ENCODE measurements around the gene IL23R.

The IL23R gene

DNA sequence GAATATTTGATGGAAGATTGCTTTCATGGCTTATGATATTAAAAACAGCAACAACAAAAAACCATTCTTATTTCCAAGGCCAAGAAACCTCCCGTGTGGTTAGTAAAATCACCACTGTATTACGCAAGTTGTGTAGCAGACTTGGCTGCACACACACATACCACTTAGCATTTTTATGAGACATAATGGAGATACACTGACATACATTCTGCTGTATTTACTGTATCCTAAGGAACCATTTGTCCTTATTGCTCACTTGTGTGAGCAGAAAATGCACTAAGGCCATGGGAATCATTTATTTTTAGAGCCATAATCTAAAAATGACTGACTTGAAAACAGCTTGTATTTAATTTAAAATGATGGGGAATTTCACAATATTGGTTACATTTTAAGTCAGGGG lies 30.9 kb upstream of the IL23R start:
- no peak overlapping the region for H3K4me2 ChIP-seq (ENCODE audit: insufficient read depth, low read length)
- DNase-seq (no peak), ATAC-seq (ENCODE audit: insufficient read depth, low read depth) (no peak)
- no peak overlapping the region for H2AFZ ChIP-seq (ENCODE audit: low read depth, low read length)
- TF ChIP-seq EZH2 (IDR thresholded peaks at IDR 0.05; ENCODE audit: borderline replicate concordance, low read depth, low read length, severe bottlenecking) (no peak), CTCF (IDR thresholded peaks at IDR 0.05; ENCODE audit: borderline replicate concordance, extremely low read depth, low read length, poor library complexity, severe bottlenecking) (no peak)
- no peaks in the 10 kb centered on the region for H3K4me1 ChIP-seq (ENCODE audit: insufficient read depth, low read length)
- H3K27me3 ChIP-seq (ENCODE audit: insufficient read depth, low read length, poor library complexity), result no peaks in the 10 kb centered on the region
- H3K79me2 ChIP-seq (ENCODE audit: insufficient read depth, low read length), result no peaks in the 10 kb centered on the region
- no peak overlapping the region for H3K9ac ChIP-seq (ENCODE audit: low read depth, low read length)
- H3K36me3 ChIP-seq (ENCODE audit: insufficient read depth, low read length), result no peaks in the 10 kb centered on the region
- no peaks in the 10 kb centered on the region for H4K20me1 ChIP-seq (ENCODE audit: insufficient read depth, low read length)
- H3K4me3 ChIP-seq (ENCODE audit: low read depth in 1 of 2, low read length in 2 of 2), result no peak overlapping the region
- H3K9me3 ChIP-seq (ENCODE audit: insufficient read depth, low read length, severe bottlenecking), result no peaks in the 10 kb centered on the region
- H3K27ac ChIP-seq (ENCODE audit: low read length), result no peak overlapping the region

- H3K4me1 ChIP-seq (ENCODE audit: insufficient read depth, low read length), result no peaks in the 10 kb centered on the region
- no peak for DNase-seq
- H4K20me1 ChIP-seq (ENCODE audit: insufficient read depth, low read length), result no peaks in the 10 kb centered on the region
- no peaks in the 10 kb centered on the region for H3K27me3 ChIP-seq (ENCODE audit: insufficient read depth, low read length, poor library complexity)
- H3K27ac ChIP-seq (ENCODE audit: low read length), result no peak overlapping the region
- no peak overlapping the region for H3K4me3 ChIP-seq (ENCODE audit: low read depth in 1 of 2, low read length in 2 of 2)
- no peak overlapping the region for H2AFZ ChIP-seq (ENCODE audit: low read depth, low read length)
- no peaks in the 10 kb centered on the region for H3K9me3 ChIP-seq (ENCODE audit: insufficient read depth, low read length, severe bottlenecking)
- TF ChIP-seq EZH2 (IDR thresholded peaks at IDR 0.05; ENCODE audit: borderline replicate concordance, low read depth, low read length, severe bottlenecking) (no peak), CTCF (IDR thresholded peaks at IDR 0.05; ENCODE audit: borderline replicate concordance, extremely low read depth, low read length, poor library complexity, severe bottlenecking) (no peak)
- no peaks in the 10 kb centered on the region for H3K36me3 ChIP-seq (ENCODE audit: insufficient read depth, low read length)
- no peak overlapping the region for H3K9ac ChIP-seq (ENCODE audit: low read depth, low read length)
- no peak for ATAC-seq (ENCODE audit: insufficient read depth, low read depth)
- no peaks in the 10 kb centered on the region for H3K79me2 ChIP-seq (ENCODE audit: insufficient read depth, low read length)
- H3K4me2 ChIP-seq (ENCODE audit: insufficient read depth, low read length), result no peak overlapping the region
Measured at GRCh38 chr1:67137307-67137753, 28.9 kb upstream of the IL23R start.

DNA sequence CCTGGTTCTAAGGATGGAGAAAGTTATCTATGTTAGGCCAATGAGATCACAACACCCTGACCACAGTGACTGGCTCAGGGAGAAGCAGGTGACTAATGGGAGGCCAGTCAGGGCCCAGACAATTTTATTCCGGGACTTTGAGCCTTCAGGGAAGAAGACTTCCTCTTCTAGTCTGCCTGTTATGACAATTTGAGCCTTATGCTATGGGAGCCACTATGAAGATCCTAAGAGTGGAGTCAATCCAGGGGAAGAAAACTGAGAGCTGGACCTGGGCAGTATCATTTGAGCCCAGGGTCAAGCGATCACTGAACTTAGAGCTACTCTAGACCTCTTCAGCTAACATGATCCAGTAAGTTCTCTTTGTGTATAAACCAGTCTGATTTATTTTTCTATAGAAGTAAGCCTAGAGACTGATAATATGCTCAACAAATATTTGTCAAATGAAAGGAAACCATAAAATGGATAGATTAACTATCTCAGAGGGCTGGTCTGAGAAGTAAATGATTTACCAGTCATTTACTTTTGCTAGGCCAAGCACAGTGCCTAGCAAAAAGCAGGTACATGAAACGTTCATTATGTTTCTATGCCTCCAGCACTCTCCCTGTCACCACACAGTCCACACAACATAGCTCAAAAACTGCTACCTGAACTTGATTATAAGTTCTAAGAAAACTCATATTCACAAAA lies 27.3 kb upstream of the IL23R start:
- H3K27me3 ChIP-seq (ENCODE audit: insufficient read depth, low read length, poor library complexity), result peaks cover 7% of the 10 kb centered on the region
- ATAC-seq (ENCODE audit: insufficient read depth, low read depth) (no peak), DNase-seq (no peak)
- no peak overlapping the region for H3K27ac ChIP-seq (ENCODE audit: low read length)
- no peak overlapping the region for H3K4me3 ChIP-seq (ENCODE audit: low read depth in 1 of 2, low read length in 2 of 2)
- H3K4me2 ChIP-seq (ENCODE audit: insufficient read depth, low read length), result no peak overlapping the region
- TF ChIP-seq EZH2 (IDR thresholded peaks at IDR 0.05; ENCODE audit: borderline replicate concordance, low read depth, low read length, severe bottlenecking), result no peak
- no peak for TF ChIP-seq CTCF (IDR thresholded peaks at IDR 0.05; ENCODE audit: borderline replicate concordance, extremely low read depth, low read length, poor library complexity, severe bottlenecking)
- H4K20me1 ChIP-seq (ENCODE audit: insufficient read depth, low read length), result no peaks in the 10 kb centered on the region
- H2AFZ ChIP-seq (ENCODE audit: low read depth, low read length), result no peak overlapping the region
- H3K79me2 ChIP-seq (ENCODE audit: insufficient read depth, low read length), result no peaks in the 10 kb centered on the region
- H3K9me3 ChIP-seq (ENCODE audit: insufficient read depth, low read length, severe bottlenecking), result no peaks in the 10 kb centered on the region
- no peaks in the 10 kb centered on the region for H3K4me1 ChIP-seq (ENCODE audit: insufficient read depth, low read length)
- no peak overlapping the region for H3K9ac ChIP-seq (ENCODE audit: low read depth, low read length)
- H3K36me3 ChIP-seq (ENCODE audit: insufficient read depth, low read length), result no peaks in the 10 kb centered on the region
